A673 (cell line): ENCODE results near the gene HOXA5. TPM values are rescaled to one million over a fixed set of nuclear protein-coding genes. Genes with fewer than 3 reads are reported as not detected.
A peak's percentile ranks its signal among the peaks of the same experiment; 100 is the strongest.

Experiments used
- BruUV-seq: library from RNA; stranded (reverse); fragments of 400-500 nt; replicated peaks from 2 replicates; lab custom pipeline; 2021; lab: Mats Ljungman, UMichigan
- CTCF ChIA-PET: fragments of 300-600 bp; sonication (Branson Sonifier 250); formaldehyde crosslinking; loops from one replicate; lab custom pipeline; 2022; ENCODE audit warnings: antibody characterized with exemption; lab: Charles Lee
- POLR2A ChIA-PET: fragments of 300-600 bp; sonication (Branson Sonifier 250); formaldehyde crosslinking; loops from one replicate; lab custom pipeline; 2022; ENCODE audit warnings: antibody characterized with exemption; ENCODE audit not compliant: low non-redundant PET; lab: Charles Lee
- DNase-seq: peaks from one replicate; pipeline ENCODE4 v3.0.0-alpha.2; 2015; ENCODE audit warnings: low spot score
- H3K27ac ChIP-seq: fragments of 200-600 bp; sonication (generic); 2 replicates; pipeline ENCODE4 v1.5.1; 2016; ENCODE audit warnings: mixed run types, low read depth, mild to moderate bottlenecking, mixed read lengths, antibody characterized with exemption, low read length; ENCODE audit not compliant: poor library complexity, severe bottlenecking
- H3K27me3 ChIP-seq: fragments of 200-600 bp; sonication (generic); replicated peaks from 2 replicates; pipeline ENCODE4 v1.6.1; 2017; ENCODE audit warnings: mixed run types, low read depth, mild to moderate bottlenecking, mixed read lengths, antibody characterized with exemption, low read length; ENCODE audit not compliant: insufficient read depth, poor library complexity
- H3K36me3 ChIP-seq: fragments of 200-600 bp; sonication (generic); 2 replicates; pipeline ENCODE4 v1.6.1; 2016; ENCODE audit warnings: mixed run types, mild to moderate bottlenecking, mixed read lengths, antibody characterized with exemption, low read length; ENCODE audit not compliant: insufficient read depth, poor library complexity, severe bottlenecking
- H3K4me1 ChIP-seq: fragments of 200-600 bp; sonication (generic); 2 replicates; pipeline ENCODE4 v1.6.1; 2017; ENCODE audit warnings: mixed run types, mild to moderate bottlenecking, mixed read lengths, antibody characterized with exemption, low read length; ENCODE audit not compliant: insufficient read depth, poor library complexity, severe bottlenecking
- H3K4me3 ChIP-seq: fragments of 200-600 bp; sonication (generic); 2 replicates; pipeline ENCODE4 v1.5.1; 2016; ENCODE audit warnings: low read depth, mixed run types, mild to moderate bottlenecking, mixed read lengths, low read length; ENCODE audit not compliant: poor library complexity, severe bottlenecking
- H3K9me3 ChIP-seq: fragments of 200-600 bp; sonication (generic); 2 replicates; pipeline ENCODE4 v1.6.1; 2016; ENCODE audit warnings: mixed run types, low read depth, mild to moderate bottlenecking, mixed read lengths, antibody characterized with exemption, low read length; ENCODE audit not compliant: poor library complexity, severe bottlenecking
- EZH2 ChIP-seq: fragments of 200-600 bp; sonication (generic); IDR thresholded peaks from 2 replicates; pipeline ENCODE4 v1.6.1; 2017; ENCODE audit warnings: borderline replicate concordance, low read depth, mild to moderate bottlenecking, mixed read lengths, antibody characterized with exemption, low read length; ENCODE audit not compliant: poor library complexity, severe bottlenecking
- intact Hi-C: fragments of 100-400 bp; cut with micrococcal nuclease; formaldehyde crosslinking; loops from one replicate; pipeline ENCODE4 v1.10.0; 2022; ENCODE audit not compliant: unreplicated experiment
- total RNA-seq: library from RNA; stranded (reverse); gene quantifications from 2 replicates; pipeline ENCODE4 v1.2.3, GENCODE V29; 2021
- TF ChIP-seq, protein P1 (sequence below): fragments of 300-800, 200-600 bp; sonication (generic); conservative IDR thresholded peaks from 2 replicates; pipeline ENCODE4 v1.5.1; 2017; ENCODE audit warnings: low read depth, mild to moderate bottlenecking, antibody characterized with exemption, low read length, moderate library complexity, mixed read lengths

HOXA5 gene
- total RNA-seq, 1 experiment from 2014 or later: not detected

DNA sequence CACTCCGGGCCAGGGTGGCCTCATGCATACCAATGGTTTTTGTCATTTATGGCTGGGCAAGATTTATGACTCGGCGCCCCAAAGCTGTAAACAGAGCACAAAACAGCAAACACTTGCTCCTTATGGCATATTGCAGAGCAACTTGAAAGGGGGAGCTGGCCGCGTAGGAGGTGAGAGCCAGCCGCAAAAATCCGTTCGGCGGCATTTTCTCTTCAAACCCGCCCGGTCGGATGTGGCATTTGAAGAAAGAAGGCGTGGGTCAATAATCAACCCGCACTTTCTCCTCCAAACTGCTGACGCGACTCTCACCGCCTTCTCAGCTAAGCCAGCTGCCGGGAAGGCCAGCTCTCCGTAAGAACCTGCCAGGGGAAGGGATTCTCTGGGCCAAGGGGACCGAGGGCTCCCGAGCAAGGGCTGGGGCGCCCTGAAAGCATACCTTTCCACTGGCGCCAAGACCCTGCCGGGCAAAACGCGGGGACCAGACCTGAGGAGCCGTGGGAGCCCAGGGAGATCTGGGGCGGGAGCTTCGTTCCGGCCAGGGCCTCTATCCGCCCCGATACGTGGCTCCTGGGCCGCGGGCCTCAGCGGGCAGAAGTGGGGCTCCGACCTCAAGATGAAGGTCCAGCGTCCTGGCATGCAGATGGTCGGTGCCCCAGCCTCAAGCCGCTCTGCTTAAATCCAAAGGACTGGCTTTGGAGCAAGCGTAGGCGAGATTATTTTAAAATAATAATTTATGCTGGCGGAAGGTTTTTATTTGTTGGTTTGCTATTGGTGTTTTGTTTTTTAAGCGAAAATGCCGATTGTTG is 28.1 kb downstream of the HOXA5 start:
- no peaks in the 10 kb centered on the region for H3K36me3 ChIP-seq
- BruUV-seq: no TSS peak
- no peak overlapping the region for H3K4me3 ChIP-seq
- no peaks in the 10 kb centered on the region for H3K4me1 ChIP-seq
- ChIA-PET POLR2A (no interaction called here), CTCF (interaction anchor here (0.6 kb wide), 1 partner anchor 1244 kb away, joined by 3 read pairs; no protein-coding TSS in a partner anchor)
- DNase-seq: no peak
- peaks cover 97% of the 10 kb centered on the region for H3K27me3 ChIP-seq
- H3K27ac ChIP-seq: no peak overlapping the region
- intact Hi-C loops: no loop called here
- TF ChIP-seq EZH2: peak; percentile 98
- TF ChIP-seq, protein P1, sequence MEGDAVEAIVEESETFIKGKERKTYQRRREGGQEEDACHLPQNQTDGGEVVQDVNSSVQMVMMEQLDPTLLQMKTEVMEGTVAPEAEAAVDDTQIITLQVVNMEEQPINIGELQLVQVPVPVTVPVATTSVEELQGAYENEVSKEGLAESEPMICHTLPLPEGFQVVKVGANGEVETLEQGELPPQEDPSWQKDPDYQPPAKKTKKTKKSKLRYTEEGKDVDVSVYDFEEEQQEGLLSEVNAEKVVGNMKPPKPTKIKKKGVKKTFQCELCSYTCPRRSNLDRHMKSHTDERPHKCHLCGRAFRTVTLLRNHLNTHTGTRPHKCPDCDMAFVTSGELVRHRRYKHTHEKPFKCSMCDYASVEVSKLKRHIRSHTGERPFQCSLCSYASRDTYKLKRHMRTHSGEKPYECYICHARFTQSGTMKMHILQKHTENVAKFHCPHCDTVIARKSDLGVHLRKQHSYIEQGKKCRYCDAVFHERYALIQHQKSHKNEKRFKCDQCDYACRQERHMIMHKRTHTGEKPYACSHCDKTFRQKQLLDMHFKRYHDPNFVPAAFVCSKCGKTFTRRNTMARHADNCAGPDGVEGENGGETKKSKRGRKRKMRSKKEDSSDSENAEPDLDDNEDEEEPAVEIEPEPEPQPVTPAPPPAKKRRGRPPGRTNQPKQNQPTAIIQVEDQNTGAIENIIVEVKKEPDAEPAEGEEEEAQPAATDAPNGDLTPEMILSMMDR: no peak
- H3K9me3 ChIP-seq: no peaks in the 10 kb centered on the region

DNA sequence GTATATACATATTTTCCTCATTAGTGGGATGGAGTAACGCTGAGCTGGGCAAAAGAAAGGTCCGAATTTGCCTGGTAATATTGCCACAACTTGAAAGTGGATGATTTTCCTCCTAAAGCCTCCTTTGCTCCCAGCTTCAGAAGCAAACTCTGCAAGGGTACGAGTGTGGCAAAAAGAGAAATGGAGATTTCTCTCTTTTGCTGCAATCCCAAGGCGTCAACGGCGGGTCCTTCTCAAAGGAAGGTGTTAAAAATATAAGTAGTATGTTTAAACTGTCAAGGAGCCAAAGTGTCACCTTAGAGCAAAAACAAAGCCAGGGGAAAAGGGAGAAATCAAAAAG is 28.6 kb downstream of the HOXA5 start:
- BruUV-seq: no TSS peak
- H3K36me3 ChIP-seq: no peaks in the 10 kb centered on the region
- no peak overlapping the region for H3K4me3 ChIP-seq
- intact Hi-C loops: no loop called here
- no peak overlapping the region for H3K27ac ChIP-seq
- TF ChIP-seq, protein P1: no peak
- TF ChIP-seq EZH2: no peak
- POLR2A ChIA-PET: no interaction called here
- peaks cover 97% of the 10 kb centered on the region for H3K27me3 ChIP-seq
- H3K9me3 ChIP-seq: no peaks in the 10 kb centered on the region
- no peaks in the 10 kb centered on the region for H3K4me1 ChIP-seq
- no peak for DNase-seq
- CTCF ChIA-PET: interaction anchor here (0.6 kb wide), 1 partner anchor 1244 kb away, joined by 3 read pairs; no protein-coding TSS in a partner anchor

DNA sequence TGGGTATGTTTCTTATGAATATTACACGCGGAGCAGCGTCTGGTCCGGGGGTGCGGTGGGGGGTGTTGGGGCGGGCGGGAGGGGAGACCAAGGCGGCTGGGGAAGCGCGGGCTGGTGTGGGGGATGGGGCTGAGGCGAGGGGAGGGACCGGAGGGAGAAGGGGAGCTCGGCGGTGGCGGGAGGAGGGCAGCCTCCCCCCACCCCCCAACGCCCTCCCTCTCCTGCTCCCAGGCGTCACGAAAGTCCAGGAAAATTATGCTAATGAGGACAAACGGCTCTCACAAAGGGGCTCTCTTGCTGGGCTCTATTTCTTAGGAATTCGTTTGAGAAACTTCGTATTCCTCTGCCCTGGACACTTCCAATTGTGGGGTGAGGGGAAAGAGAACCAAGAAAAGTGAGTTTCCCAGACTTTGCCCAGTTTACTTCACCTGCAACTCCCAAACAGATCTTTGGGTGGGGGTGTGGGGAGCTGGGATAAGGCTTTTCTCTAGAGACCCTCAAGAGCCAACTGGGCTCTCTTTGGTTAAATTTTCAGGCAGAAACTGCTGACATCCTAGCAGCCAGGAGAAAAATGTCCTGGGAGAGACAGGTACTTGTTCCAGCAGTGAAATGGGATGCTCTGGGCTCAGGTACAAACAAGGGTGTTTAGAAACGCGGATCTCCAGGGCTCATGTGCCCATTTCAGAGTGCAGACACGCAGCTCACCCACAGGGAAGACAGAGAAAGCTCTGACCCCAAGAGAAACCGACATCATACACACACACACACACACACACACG is 29.3 kb downstream of the HOXA5 start:
- ChIA-PET CTCF (interaction anchor here (0.6 kb wide), 1 partner anchor 47 kb away, joined by 10 read pairs; no protein-coding TSS in a partner anchor), POLR2A (no interaction called here)
- TF ChIP-seq, protein P1: no peak
- TF ChIP-seq EZH2: no peak
- H3K9me3 ChIP-seq: no peaks in the 10 kb centered on the region
- intact Hi-C loops: no loop called here
- peaks cover 97% of the 10 kb centered on the region for H3K27me3 ChIP-seq
- DNase-seq: no peak
- no peaks in the 10 kb centered on the region for H3K4me1 ChIP-seq
- no TSS peak for BruUV-seq
- H3K27ac ChIP-seq: no peak overlapping the region
- no peak overlapping the region for H3K4me3 ChIP-seq
- H3K36me3 ChIP-seq: no peaks in the 10 kb centered on the region
